Measurements from ENCODE around the gene FBXL13.
"Not testable (repeated sequence)": the region's sequence is repeated elsewhere in the genome, so short reads cannot be mapped to it uniquely, and the experiment has no call there.

The FBXL13 gene

GRCh38 chr7:103079836-103080235, 5.2 kb upstream of the FBXL13 start:
- DNase-seq (ENCODE audit: low read depth) = no peak

- DNase-seq (ENCODE audit: low read depth) = not testable (repeated sequence)
Measured at GRCh38 chr7:103078226-103078625, 3.6 kb upstream of the FBXL13 start.

- DNase-seq (ENCODE audit: low read depth) = no peak
Measured at GRCh38 chr7:103077318-103077717, 2.7 kb upstream of the FBXL13 start.

GRCh38 chr7:103076764-103077163, 2.2 kb upstream of the FBXL13 start:
- no peak for DNase-seq (ENCODE audit: low read depth)

- peak; percentile 26 for DNase-seq (ENCODE audit: low read depth)
Measured at GRCh38 chr7:103075337-103075918, 832 bp upstream of the FBXL13 start.

- no peak for DNase-seq (ENCODE audit: low read depth)
Measured at GRCh38 chr7:103073989-103074518, 542 bp downstream of the FBXL13 start.

- no peak for DNase-seq (ENCODE audit: low read depth)
Measured at GRCh38 chr7:103071000-103071399, 3.6 kb downstream of the FBXL13 start.

GRCh38 chr7:103068414-103069403, 5.9 kb downstream of the FBXL13 start:
- DNase-seq (ENCODE audit: low read depth) = no peak

GRCh38 chr7:103065667-103066066, 8.9 kb downstream of the FBXL13 start:
- no peak for DNase-seq (ENCODE audit: low read depth)

- DNase-seq (ENCODE audit: low read depth) = no peak
Measured at GRCh38 chr7:103063895-103064294, 10.7 kb downstream of the FBXL13 start.

GRCh38 chr7:103059471-103059870, 15.1 kb downstream of the FBXL13 start:
- no peak for DNase-seq (ENCODE audit: low read depth)

- DNase-seq (ENCODE audit: low read depth) = no peak
Measured at GRCh38 chr7:103058122-103058521, 16.5 kb downstream of the FBXL13 start.

GRCh38 chr7:103056006-103056405, 18.6 kb downstream of the FBXL13 start:
- not testable (repeated sequence) for DNase-seq (ENCODE audit: low read depth)

GRCh38 chr7:103051519-103051918, 23.1 kb downstream of the FBXL13 start:
- no peak for DNase-seq (ENCODE audit: low read depth)

GRCh38 chr7:103048833-103049232, 25.8 kb downstream of the FBXL13 start:
- no peak for DNase-seq (ENCODE audit: low read depth)

- not testable (repeated sequence) for DNase-seq (ENCODE audit: low read depth)
Measured at GRCh38 chr7:103041815-103042214, 32.8 kb downstream of the FBXL13 start.

- DNase-seq (ENCODE audit: low read depth) = not testable (repeated sequence)
Measured at GRCh38 chr7:103037823-103038739, 36.5 kb downstream of the FBXL13 start.

GRCh38 chr7:103037476-103037822, 37.1 kb downstream of the FBXL13 start:
- DNase-seq (ENCODE audit: low read depth) = no peak

- DNase-seq (ENCODE audit: low read depth) = not testable (repeated sequence)
Measured at GRCh38 chr7:103034318-103034717, 40.3 kb downstream of the FBXL13 start.

GRCh38 chr7:103031781-103032180, 42.8 kb downstream of the FBXL13 start:
- no peak for DNase-seq (ENCODE audit: low read depth)

GRCh38 chr7:103031024-103031423, 43.6 kb downstream of the FBXL13 start:
- no peak for DNase-seq (ENCODE audit: low read depth)

- DNase-seq (ENCODE audit: low read depth) = no peak
Measured at GRCh38 chr7:103025341-103025740, 49.3 kb downstream of the FBXL13 start.

Measured in stimulated activated CD8-positive, alpha-beta memory T cell treated with anti-CD3 and anti-CD28 coated beads, Interleukin-15, amount 100 ng/mL, for 1 hour (primary cell).